HG03039 (cell line): ENCODE data around the gene ZNF354B.
"Not testable (repeated sequence)": the region's sequence is repeated elsewhere in the genome, so short reads cannot be mapped to it uniquely, and the experiment has no call there.

ENCODE experiments used
- ATAC-seq: cut with Tn5 transposase; IDR thresholded peaks from one replicate; pipeline ENCODE4 v1.9.1; 2021; ENCODE audit warnings: mild to moderate bottlenecking, moderate library complexity; ENCODE audit not compliant: unreplicated experiment

The ZNF354B gene

DNA sequence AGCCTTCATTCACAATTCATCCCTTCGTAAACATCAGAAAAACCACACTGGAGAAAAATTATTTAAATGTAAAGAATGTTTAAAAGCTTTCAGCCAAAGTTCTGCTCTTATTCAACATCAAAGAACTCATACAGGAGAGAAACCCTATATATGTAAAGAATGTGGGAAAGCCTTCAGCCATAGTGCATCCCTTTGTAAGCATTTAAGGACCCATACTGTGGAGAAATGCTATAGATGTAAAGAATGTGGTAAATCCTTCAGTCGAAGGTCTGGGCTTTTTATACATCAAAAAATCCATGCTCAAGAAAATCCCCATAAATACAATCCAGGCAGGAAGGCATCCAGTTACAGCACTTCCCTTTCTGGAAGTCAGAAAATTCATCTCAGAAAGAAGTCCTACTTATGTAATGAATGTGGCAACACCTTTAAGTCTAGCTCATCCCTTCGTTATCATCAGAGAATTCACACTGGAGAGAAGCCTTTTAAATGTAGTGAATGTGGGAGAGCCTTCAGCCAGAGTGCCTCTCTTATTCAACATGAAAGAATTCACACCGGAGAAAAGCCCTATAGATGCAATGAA is 23.5 kb downstream of the ZNF354B start:
- not testable (repeated sequence) for ATAC-seq

DNA sequence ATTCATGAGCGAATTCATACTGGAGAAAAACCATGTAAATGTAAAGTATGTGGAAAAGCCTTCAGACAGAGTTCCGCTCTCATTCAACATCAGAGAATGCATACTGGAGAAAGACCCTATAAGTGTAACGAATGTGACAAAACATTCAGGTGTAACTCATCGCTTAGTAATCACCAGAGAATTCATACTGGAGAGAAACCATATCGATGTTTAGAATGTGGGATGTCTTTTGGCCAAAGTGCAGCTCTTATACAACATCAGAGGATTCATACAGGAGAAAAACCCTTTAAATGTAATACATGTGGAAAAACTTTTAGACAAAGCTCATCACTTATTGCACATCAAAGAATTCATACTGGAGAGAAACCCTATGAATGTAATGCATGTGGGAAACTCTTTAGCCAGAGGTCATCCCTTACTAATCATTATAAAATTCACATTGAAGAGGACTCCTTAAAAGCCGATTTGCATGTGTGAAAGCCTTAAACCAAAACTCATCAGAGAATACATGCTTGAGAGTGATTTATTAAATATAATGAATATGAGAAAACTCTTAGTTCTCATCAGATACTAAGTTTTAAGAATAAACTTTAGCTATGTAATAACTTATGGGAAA is 24.2 kb downstream of the ZNF354B start:
- ATAC-seq = no peak

DNA sequence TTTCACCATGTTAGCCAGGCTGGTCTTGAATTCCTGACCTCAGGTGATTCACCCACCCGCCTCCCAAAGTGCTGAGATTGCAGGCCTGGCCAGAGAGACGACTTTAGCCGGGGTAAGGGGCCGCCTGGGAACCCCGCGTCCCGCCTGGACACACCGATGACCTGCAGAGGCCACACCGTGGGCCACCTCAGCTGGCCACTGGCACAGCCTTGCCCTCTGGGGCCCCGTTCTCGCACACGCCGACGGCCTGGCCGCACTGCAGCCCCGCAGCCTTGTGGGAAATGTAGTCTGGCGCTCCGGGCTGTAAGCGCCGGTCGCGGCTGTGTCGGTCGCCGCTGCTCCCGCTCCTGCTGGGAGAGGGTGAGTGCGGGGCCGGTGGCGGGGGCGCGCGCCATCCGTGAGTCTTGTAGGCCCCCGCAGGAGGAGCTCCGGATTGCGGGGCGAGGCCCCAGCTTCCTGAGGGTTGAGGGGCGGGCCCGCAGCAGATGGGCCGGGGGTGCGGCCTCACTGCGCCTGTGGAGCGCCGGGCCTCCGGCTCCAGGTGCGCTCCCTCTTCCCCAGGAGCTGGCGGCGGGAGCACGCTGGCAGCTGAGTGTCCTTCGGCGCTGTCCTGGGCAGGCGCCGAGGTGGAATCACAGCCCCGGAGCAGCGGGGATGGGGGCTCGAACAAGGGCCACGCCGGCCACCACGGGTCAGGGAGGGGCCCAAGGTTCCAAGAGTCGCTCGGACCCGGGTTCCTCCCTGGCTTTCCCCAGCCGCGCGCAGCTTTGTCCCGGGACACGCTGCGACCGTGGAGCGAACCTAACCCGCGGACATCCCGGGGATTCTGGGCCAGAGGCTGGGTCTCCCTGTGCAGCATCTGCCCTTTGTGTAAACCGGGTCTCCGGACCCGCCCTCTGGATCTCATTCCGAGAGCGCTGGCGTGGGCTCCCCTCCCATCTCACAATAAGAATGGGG is 36.1 kb downstream of the ZNF354B start, which contains the start of gene ZFP2:
TSS of gene ZFP2 (plus strand) at position 299 of the 957 bp plus-strand sequence. CDS start 35,401 bp downstream, outside the sequence.
- ATAC-seq = no peak

DNA sequence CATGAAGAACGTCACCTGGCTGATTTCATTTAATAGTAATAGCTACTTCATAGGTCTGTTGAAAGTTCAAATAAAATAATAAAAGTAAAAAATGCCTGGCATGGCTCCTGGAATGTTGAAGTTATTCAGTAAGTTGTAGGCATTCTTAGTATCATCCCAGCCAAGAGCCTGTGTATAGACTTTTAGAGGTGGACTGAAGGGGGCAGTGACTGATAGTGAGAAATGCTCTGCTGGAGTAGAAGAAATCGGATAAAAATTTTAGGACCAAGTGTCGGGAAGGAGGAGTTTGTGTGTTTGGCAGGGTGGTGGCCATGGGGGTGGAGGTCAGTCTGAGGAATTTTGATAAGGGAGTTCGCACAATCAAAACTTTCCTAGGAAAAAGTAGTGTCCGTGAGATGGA is 39.5 kb downstream of the ZNF354B start:
- no peak for ATAC-seq

DNA sequence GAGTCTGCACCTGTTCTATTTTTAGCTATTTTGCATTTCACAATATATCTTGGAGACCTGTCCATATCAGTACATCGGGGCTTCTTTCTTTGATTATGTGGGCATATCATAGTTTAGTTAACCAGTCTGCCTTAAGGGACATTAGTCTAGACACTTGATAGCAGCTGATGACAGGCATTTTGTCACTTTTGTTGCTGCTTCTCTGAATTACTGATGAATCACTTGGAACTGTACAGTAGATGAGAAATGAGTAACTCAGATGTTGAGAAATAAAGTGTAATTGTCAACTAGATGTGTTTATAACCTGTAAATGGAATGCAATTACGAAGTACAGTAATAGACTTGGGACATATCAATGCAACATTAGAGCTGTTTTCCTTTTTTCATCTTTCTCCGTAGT is 43.1 kb downstream of the ZNF354B start:
- no peak for ATAC-seq

DNA sequence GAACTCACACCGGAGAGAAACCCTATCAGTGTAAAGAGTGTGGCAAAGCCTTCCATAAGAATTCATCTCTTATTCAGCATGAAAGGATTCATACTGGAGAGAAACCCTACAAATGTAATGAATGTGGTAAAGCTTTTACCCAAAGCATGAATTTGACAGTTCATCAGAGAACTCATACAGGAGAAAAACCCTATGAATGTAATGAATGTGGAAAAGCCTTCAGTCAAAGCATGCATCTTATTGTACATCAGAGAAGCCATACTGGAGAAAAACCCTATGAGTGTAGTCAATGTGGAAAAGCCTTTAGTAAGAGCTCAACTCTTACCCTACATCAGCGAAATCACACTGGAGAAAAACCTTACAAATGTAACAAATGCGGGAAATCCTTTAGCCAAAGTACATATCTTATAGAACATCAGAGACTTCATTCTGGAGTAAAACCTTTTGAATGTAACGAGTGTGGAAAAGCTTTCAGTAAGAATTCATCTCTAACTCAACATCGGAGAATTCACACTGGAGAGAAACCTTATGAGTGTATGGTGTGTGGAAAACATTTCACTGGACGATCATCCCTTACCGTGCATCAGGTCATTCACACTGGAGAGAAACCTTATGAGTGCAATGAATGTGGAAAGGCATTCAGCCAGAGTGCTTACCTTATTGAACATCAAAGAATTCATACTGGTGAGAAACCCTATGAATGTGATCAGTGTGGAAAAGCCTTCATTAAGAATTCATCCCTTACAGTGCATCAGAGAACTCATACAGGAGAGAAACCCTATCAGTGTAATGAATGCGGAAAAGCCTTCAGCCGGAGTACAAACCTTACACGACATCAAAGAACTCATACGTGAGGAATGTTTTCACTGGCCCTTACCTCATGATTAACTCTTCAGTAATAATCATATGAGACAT is 72.3 kb downstream of the ZNF354B start:
- no peak for ATAC-seq
